ACC112 (cell line): ENCODE results near the gene UNC79.
"Not testable (repeated sequence)": the region's sequence is repeated elsewhere in the genome, so short reads cannot be mapped to it uniquely, and the experiment has no call there.

ENCODE experiments used
- H2AFZ ChIP-seq: fragments of 200-600 bp; sonication (generic); one replicate; pipeline ENCODE4 v1.6.0; 2017; ENCODE audit warnings: antibody characterized with exemption, low read length; ENCODE audit not compliant: unreplicated experiment
- H3K27ac ChIP-seq: fragments of 200-600 bp; sonication (generic); 2 replicates; pipeline ENCODE4 v1.5.1; 2014; ENCODE audit warnings: low read depth, mild to moderate bottlenecking, antibody characterized with exemption, low read length, moderate library complexity
- H3K27me3 ChIP-seq: fragments of 200-600 bp; sonication (generic); 2 replicates; pipeline ENCODE4 v1.6.1; 2014; ENCODE audit warnings: mild to moderate bottlenecking, antibody characterized with exemption, low read length, moderate library complexity, mixed read lengths; ENCODE audit not compliant: insufficient read depth
- H3K36me3 ChIP-seq: fragments of 200-600 bp; sonication (generic); 2 replicates; pipeline ENCODE4 v1.6.1; 2016; ENCODE audit warnings: mild to moderate bottlenecking, antibody characterized with exemption, low read length, moderate library complexity, mixed read lengths; ENCODE audit not compliant: insufficient read depth
- H3K4me1 ChIP-seq: fragments of 200-600 bp; sonication (generic); one replicate; pipeline ENCODE4 v1.6.1; 2016; ENCODE audit warnings: low read length, mixed read lengths; ENCODE audit not compliant: insufficient read depth, unreplicated experiment, control insufficient read depth
- H3K4me3 ChIP-seq: fragments of 200-600 bp; sonication (generic); 2 replicates; pipeline ENCODE4 v1.5.1; 2014; ENCODE audit warnings: mild to moderate bottlenecking, low read depth, low read length
- H3K79me2 ChIP-seq: fragments of 200-600 bp; sonication (generic); one replicate; pipeline ENCODE4 v1.6.0; 2016; ENCODE audit warnings: low read length; ENCODE audit not compliant: control insufficient read depth, unreplicated experiment, insufficient read depth

UNC79 gene

GRCh38 chr14:93431036-93431670, 414 bp downstream of the UNC79 start:
- Histone ChIP-seq H3K36me3 (no peaks in the 10 kb centered on the region), H2AFZ (no peak overlapping the region), H3K4me3 (no peak overlapping the region), H3K27ac (no peak overlapping the region), H3K79me2 (no peaks in the 10 kb centered on the region), H3K27me3 (peaks cover 45% of the 10 kb centered on the region), H3K4me1 (no peaks in the 10 kb centered on the region)

DNA sequence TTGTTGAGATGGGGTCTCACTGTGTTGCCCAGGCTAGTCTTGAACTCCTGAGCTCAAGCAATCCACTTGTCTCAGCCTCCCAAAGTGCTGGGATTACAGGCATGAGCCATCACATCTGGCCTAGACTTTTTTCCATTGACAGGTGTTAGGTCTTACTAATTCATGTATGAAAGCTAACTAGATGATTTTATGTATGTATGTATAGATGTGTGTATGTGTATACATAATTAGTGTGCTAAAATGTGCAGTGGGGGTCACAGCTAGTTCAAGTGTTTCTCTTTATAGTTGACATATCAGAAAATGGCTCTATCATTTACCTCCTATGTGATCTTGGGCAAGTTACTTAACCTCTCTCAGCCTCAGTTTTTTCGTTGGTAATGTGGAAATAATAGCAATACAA, 23.5 kb downstream of the UNC79 start:
- no peaks in the 10 kb centered on the region for H3K36me3 ChIP-seq
- H3K79me2 ChIP-seq: no peaks in the 10 kb centered on the region
- H3K4me1 ChIP-seq: no peaks in the 10 kb centered on the region
- H3K27me3 ChIP-seq: no peaks in the 10 kb centered on the region
- H3K4me3 ChIP-seq: no peak overlapping the region
- H2AFZ ChIP-seq: no peak overlapping the region
- no peak overlapping the region for H3K27ac ChIP-seq

DNA sequence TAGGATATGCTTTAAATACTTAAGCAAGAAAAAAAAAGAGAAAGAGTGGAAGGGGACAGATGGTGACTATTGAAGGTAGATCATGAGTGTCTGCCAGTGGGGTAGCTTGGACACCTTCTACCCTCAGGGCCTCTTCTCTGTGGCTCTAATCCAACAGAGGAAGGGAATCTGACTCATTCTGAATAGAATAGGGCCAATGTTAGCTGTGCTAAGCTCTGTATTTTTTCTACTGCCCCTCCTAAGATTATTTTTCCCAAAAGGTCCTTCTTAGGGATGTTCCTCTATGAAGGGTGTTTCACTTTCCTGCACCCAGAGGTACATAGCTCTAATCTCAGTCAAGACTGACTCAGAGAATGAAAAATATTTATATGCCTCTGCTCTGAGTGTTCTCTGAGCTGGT, 25.6 kb downstream of the UNC79 start:
- Histone ChIP-seq H3K4me1 (no peaks in the 10 kb centered on the region), H2AFZ (no peak overlapping the region), H3K79me2 (no peaks in the 10 kb centered on the region), H3K27ac (no peak overlapping the region), H3K27me3 (no peaks in the 10 kb centered on the region), H3K4me3 (no peak overlapping the region), H3K36me3 (no peaks in the 10 kb centered on the region)

DNA sequence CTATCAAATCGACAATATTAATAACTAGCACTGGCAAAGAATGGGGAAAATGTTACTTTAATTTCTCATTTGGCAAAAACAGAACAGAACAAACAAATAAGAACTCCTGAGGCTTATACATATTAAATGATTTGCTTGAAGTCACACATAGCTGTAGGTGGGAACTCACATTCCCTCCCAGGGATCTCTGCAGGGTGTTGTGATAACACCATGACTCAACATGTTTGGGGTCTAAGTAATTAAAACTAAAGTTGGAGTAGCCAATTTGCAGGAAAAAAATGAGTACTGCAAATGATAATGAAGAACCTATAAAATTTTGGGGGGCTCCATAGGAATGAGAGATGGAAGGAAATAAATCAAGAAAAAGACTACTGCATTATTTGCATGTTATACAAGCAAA, 27.5 kb downstream of the UNC79 start:
- Histone ChIP-seq H3K27me3 (no peaks in the 10 kb centered on the region), H3K36me3 (no peaks in the 10 kb centered on the region), H3K27ac (no peak overlapping the region), H3K79me2 (no peaks in the 10 kb centered on the region), H2AFZ (no peak overlapping the region), H3K4me3 (no peak overlapping the region), H3K4me1 (no peaks in the 10 kb centered on the region)

DNA sequence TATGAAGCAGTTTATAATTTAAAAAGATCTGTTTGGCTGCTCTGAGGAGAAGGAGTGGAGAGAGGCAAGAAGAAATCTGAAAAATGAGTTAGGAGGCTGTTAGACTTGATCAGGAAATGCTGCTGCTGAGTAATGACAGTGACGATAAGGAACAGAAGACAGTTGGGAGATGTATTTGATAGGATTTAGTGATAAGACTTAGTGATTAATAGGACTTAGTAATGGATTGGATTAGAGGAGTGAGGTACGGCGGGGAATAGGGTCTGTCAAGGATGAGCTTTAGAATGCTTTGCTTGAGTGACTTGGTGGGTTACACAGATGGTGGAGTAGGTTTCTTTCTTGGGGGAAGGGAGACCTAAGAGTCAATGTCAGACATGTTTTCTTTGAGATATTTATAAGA, 31.7 kb downstream of the UNC79 start:
- Histone ChIP-seq H2AFZ (no peak overlapping the region), H3K27ac (no peak overlapping the region)

GRCh38 chr14:93464271-93464670, 33.5 kb downstream of the UNC79 start:
- no peak overlapping the region for H3K27ac ChIP-seq
- no peak overlapping the region for H2AFZ ChIP-seq
- H3K27me3 ChIP-seq: no peaks in the 10 kb centered on the region
- no peaks in the 10 kb centered on the region for H3K36me3 ChIP-seq
- H3K79me2 ChIP-seq: no peaks in the 10 kb centered on the region
- no peak overlapping the region for H3K4me3 ChIP-seq
- H3K4me1 ChIP-seq: no peaks in the 10 kb centered on the region

More for the DNA sequence above, 31.7 kb downstream of the UNC79 start:
- Histone ChIP-seq H3K36me3 (no peaks in the 10 kb centered on the region), H3K4me1 (no peaks in the 10 kb centered on the region), H3K27me3 (no peaks in the 10 kb centered on the region), H3K79me2 (no peaks in the 10 kb centered on the region), H3K4me3 (no peak overlapping the region)

- H3K4me3 ChIP-seq: no peak overlapping the region
- H3K4me1 ChIP-seq: no peaks in the 10 kb centered on the region
- no peaks in the 10 kb centered on the region for H3K36me3 ChIP-seq
- H3K79me2 ChIP-seq: no peaks in the 10 kb centered on the region
- no peak overlapping the region for H3K27ac ChIP-seq
- H3K27me3 ChIP-seq: peaks cover 35% of the 10 kb centered on the region; the same call in 1 of the 2 replicates
- no peak overlapping the region for H2AFZ ChIP-seq
Observed at GRCh38 chr14:93475471-93475870, 44.7 kb downstream of the UNC79 start.

GRCh38 chr14:93476305-93476704, 45.6 kb downstream of the UNC79 start:
- Histone ChIP-seq H3K36me3 (no peaks in the 10 kb centered on the region), H3K4me1 (no peaks in the 10 kb centered on the region), H3K27ac (no peak overlapping the region), H3K4me3 (no peak overlapping the region), H3K27me3 (peaks cover 29% of the 10 kb centered on the region; the same call in 1 of the 2 replicates), H2AFZ (no peak overlapping the region), H3K79me2 (no peaks in the 10 kb centered on the region)

GRCh38 chr14:93479074-93479473, 48.3 kb downstream of the UNC79 start:
- H3K27ac ChIP-seq: not testable (repeated sequence)
- H3K27me3 ChIP-seq: peaks cover 23% of the 10 kb centered on the region; the same call in 1 of the 2 replicates

DNA sequence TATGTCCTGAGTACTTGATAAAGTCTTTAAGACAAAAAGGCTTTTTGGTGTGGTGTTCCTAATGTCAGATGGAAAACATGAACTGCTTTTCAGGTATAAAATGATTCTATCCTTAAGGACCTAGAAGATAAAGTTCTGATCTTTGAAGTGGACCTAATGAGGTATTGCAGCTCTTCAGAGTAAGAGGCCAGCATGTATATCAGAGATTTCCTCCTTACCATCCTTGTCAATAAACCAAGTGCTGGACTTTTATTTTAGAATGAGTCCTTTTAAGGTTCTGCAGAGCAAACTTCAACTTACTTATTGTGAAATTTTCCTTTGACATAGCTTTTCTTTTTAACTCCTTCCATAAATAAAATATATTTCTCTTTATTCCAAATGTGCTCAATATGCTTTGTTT, 50.1 kb downstream of the UNC79 start:
- Histone ChIP-seq H3K27me3 (peaks cover 9% of the 10 kb centered on the region; the same call in 1 of the 2 replicates), H2AFZ (no peak overlapping the region), H3K4me1 (no peaks in the 10 kb centered on the region), H3K4me3 (no peak overlapping the region), H3K36me3 (no peaks in the 10 kb centered on the region), H3K27ac (no peak overlapping the region), H3K79me2 (no peaks in the 10 kb centered on the region)

More at GRCh38 chr14:93479074-93479473, 48.3 kb downstream of the UNC79 start:
- H3K36me3 ChIP-seq, H3K79me2 ChIP-seq, H2AFZ ChIP-seq, H3K4me3 ChIP-seq, H3K4me1 ChIP-seq: not testable (repeated sequence)

DNA sequence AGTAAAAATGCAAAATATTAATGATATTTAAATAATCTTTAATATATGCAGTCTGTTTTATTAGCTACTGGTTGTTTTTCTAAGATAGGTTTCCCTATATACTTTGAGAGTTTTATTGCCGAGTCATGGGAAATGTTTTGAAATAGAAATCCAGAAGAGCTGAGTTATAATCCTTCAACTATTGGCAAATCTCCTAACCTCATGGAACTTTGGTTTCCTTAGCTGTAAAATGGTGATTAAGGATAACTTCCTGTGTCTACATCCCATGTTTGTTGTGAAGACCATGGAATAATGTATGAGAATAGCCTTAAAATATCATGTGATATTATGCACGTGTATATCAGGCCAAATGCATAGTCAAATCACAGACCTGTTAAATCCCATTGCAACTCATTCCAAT, 51.0 kb downstream of the UNC79 start:
- no peaks in the 10 kb centered on the region for H3K36me3 ChIP-seq
- H3K79me2 ChIP-seq: no peaks in the 10 kb centered on the region
- 0 out of 2 replicates have a peak, but pooled peaks cover 3% of the 10 kb centered on the region for H3K27me3 ChIP-seq
- no peak overlapping the region for H2AFZ ChIP-seq
- H3K4me1 ChIP-seq: no peaks in the 10 kb centered on the region
- no peak overlapping the region for H3K4me3 ChIP-seq
- no peak overlapping the region for H3K27ac ChIP-seq
